ENCODE measurements around the gene C4B.
"Not testable (repeated sequence)": the region's sequence is repeated elsewhere in the genome, so short reads cannot be mapped to it uniquely, and the experiment has no call there.

The C4B gene

GRCh38 chr6:32049736-32050135 is 35.1 kb downstream of the C4B start:
- DNase-seq: not testable (repeated sequence)

DNA sequence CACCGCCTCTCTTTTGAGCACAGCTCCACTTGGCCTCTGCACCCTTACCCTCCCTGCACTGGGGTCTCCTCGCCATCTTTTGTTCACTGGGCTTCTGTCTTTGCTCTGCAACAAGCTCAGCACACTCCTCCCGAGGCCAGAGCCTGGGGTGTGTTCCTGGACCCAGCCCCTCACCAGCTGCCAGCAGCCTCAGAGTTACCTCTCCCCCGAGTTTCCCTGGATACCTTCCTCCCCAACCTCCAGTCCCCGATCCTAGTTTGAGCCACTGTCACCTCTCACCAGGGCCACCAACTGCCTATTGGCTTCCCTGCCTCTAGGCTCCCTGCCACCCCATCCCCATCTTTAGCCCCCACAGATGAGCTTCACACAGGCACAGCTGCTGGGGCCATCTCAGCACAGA is 36.0 kb downstream of the C4B start:
- DNase-seq: no peak

- not testable (repeated sequence) for DNase-seq
These were observed 38.0 kb downstream of the C4B start for GRCh38 chr6:32052626-32053025.

DNA sequence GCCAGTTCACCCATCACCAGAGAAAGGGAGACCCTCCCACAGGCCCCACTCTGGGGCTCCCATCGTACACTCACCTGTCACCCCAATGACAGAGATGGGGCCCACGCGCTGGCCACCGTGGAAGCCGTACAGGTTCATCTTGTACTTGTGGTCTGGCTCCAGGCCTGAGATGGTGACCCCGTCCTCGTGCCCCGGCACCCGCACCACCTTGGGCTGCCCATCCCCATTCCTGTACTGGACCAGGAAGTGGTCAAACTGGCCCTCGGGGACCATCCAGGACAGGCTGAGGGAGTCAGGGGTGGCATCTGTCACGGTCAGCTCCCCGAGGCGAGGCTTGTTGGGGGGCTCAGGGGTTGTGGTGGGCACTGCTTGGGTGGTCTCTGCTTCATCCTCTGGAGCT is 38.7 kb downstream of the C4B start:
- not testable (repeated sequence) for DNase-seq

DNA sequence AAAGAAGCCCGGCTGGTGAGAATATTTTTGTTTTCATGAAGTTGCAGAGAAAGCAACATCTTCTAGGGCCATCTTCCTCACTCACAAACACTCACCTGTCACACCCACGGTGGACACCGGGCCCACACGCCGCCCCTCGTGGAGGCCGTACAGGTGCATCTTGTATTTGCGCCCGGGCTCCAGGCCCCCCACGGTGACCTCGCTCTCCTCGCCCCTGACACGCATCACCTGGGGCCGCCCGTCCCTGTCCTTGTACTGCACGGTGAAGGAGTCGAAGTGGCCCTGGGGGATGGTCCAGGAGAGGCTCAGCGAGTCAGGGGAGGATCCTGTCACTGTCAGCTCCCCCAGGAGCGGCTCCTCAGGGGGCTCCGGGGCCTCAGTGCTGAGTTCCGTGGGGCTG is 41.2 kb downstream of the C4B start:
- not testable (repeated sequence) for DNase-seq

- DNase-seq: no peak
These were observed 41.7 kb downstream of the C4B start for GRCh38 chr6:32056254-32056653.

DNA sequence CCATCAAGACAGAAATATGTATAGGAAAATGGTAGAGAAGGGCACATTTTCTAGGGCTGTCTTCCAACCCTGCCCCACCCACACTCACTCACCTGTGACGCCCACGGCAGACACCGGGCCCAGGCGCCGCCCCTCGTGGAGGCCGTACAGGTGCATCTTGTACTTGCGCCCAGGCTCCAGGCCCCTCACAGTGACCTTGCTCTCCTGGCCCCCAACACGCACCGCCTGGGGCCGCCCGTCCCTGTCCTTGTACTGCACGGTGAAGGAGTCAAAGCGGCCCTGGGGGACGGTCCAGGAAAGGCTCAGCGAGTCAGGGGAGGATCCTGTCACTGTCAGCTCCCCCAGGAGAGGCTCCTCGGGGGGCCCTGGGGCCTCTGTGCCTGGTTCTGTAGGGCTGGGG is 43.4 kb downstream of the C4B start:
- no peak for DNase-seq

GRCh38 chr6:32058511-32058963 is 43.9 kb downstream of the C4B start:
- DNase-seq: peak in 5 of 58 donors; percentile 9 to 15 (median 10)

- no peak for DNase-seq
These were observed 46.5 kb downstream of the C4B start for GRCh38 chr6:32060966-32061655.

DNA sequence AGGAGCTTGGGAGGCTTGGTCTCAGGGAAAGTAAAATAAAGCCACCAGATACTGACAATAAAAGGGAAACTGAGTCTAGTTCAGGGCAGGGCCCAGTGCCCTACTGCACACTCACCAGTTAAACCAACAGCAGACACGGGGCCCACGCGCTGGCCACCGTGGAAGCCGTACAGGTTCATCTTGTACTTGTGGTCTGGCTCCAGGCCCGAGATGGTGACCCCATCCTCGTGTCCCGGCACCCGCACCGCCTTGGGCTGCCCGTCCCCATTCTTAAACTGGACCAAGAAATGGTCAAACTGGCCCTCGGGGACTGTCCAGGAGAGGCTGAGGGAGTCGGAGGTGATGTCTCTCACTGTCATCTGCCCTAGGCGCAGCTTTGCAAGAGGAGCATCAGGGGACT is 50.1 kb downstream of the C4B start:
- DNase-seq: no peak

GRCh38 chr6:32067521-32067920 is 52.9 kb downstream of the C4B start:
- DNase-seq: not testable (repeated sequence)

GRCh38 chr6:32068315-32068714 is 53.7 kb downstream of the C4B start:
- DNase-seq: not testable (repeated sequence)

DNA sequence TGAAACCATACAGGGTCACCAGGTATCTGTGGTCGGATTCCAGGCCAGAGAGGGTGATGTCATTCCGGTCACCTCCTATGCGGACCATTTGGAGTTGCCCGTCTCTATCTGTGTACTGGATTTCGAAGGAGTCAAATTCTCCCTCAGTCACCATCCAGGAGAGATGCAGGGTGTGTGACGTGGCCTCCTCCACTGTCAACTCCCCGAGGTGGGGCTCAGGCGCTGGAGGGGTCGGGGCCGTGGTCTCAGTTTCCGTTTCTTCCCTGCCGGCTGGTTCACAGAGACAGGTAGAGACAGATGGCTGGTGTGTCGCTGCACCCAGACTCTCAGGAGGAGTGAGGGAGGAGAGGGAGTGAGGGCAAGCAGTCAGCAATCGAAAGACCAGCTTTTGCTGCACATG is 54.3 kb downstream of the C4B start:
- no peak for DNase-seq

DNA sequence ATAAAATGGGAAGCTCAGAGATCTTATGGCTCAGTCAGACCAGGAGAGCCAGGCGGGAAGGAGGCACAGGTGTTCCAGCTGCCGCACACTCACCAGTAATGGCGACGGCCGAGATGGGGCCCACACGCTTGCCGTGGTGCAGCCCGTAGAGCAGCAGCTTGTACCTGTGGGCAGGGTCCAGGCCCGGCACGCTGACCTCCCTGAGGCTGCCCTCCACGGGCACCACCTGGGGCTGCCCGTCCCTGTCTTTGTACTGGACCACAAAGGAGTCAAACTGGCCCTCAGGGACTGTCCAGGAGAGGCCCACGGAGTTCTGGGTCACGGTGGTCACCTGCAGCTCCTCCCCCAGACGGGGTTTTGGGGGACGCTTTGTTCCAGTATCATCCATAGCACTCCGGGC is 54.9 kb downstream of the C4B start:
- no peak for DNase-seq

- no peak for DNase-seq
These were observed 55.4 kb downstream of the C4B start for GRCh38 chr6:32069878-32070515.

GRCh38 chr6:32070814-32071543 is 56.4 kb downstream of the C4B start:
- DNase-seq: no peak

GRCh38 chr6:32073101-32073500 is 58.5 kb downstream of the C4B start:
- no peak for DNase-seq

GRCh38 chr6:32073613-32074012 is 59.0 kb downstream of the C4B start:
- no peak for DNase-seq

GRCh38 chr6:32074996-32075532 is 60.5 kb downstream of the C4B start:
- no peak for DNase-seq

DNA sequence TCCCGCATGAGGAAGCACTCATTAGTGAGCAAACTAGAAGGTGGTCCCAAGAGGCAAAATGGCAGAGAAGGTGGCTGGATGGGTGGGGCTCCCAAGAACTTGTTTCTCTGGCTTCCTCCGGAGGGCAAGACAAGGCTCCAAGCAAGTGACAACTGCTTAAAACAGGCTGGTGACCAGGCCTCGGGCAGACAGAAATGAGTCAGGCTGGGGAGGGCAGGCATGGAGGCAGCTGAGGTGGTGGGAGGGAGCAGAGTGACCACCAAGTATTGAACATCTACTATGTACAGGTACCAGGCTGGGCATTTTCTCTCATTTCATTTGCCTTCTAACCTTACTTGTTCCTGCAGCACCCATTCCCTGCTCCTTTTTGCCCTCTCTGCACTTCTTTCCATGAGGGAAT is 61.2 kb downstream of the C4B start:
- no peak for DNase-seq

- DNase-seq: no peak
These were observed 61.8 kb downstream of the C4B start for GRCh38 chr6:32076321-32076809.
